GM12878 (cell line): ENCODE data around the gene PTPRN2. TPM values are rescaled to one million over a fixed set of nuclear protein-coding genes. Genes with fewer than 3 reads are reported as not detected.

Source experiments
- ATAC-seq: fragments of 200-7000 bp; cut with Tn5 transposase; 3 replicates; pipeline ENCODE4 v1.9.1; 2020; ENCODE audit warnings: mild to moderate bottlenecking, moderate library complexity
- BruUV-seq: library from RNA; stranded (reverse); fragments of 400-500 nt; replicated peaks from 2 replicates; lab custom pipeline; 2021; lab: Mats Ljungman, UMichigan
- CTCF ChIA-PET: fragments of 300-600 bp; sonication (Branson Sonifier 250); formaldehyde crosslinking; extraction: SDS; loops from one replicate; lab custom pipeline; 2021; ENCODE audit warnings: inconsistent platforms; lab: Yijun Ruan, JAX
- POLR2A ChIA-PET: fragments of 350-600 bp; formaldehyde crosslinking; extraction: SDS; loops from one replicate; lab custom pipeline; 2021; ENCODE audit warnings: inconsistent platforms; lab: Charles Lee
- RAD21 ChIA-PET: fragments of 300-600 bp; sonication (Branson Sonifier 250); formaldehyde crosslinking; loops from one replicate; lab custom pipeline; 2023; ENCODE audit warnings: antibody characterized with exemption; ENCODE audit not compliant: unreplicated experiment; lab: Charles Lee
- SMC1A ChIA-PET: fragments of 300-600 bp; sonication (Branson Sonifier 250); formaldehyde crosslinking; loops from one replicate; lab custom pipeline; 2023; ENCODE audit not compliant: unreplicated experiment, uncharacterized antibody; lab: Charles Lee
- DNase-seq: peaks from one replicate; pipeline ENCODE4 v3.0.0-alpha.2; 2011; ENCODE audit warnings: low read depth, low spot score
- FAIRE-seq: peaks from 3 replicates; lab custom pipeline; 2011; peaks lifted over from hg19 to GRCh38; lab: Jason Lieb, UNC
- H2AFZ ChIP-seq: 2 replicates; pipeline ENCODE4 v1.6.0; 2011; ENCODE audit warnings: low read depth, low read length, control low read depth; ENCODE audit not compliant: control insufficient read depth
- H3K27ac ChIP-seq: 2 replicates; pipeline ENCODE4 v1.5.1; 2011; ENCODE audit warnings: control low read depth; ENCODE audit not compliant: control insufficient read depth, insufficient read depth
- H3K27me3 ChIP-seq, 2 experiments: replicated peaks in 1 of 2; 2 replicates each; pipeline versions ENCODE4 v1.6.0 to v1.6.1; 2011; ENCODE audit warnings: low read length in 1 of 2; ENCODE audit not compliant: control insufficient read depth in 2 of 2, insufficient read depth in 2 of 2
- H3K36me3 ChIP-seq, 2 experiments: 2 replicates each; pipeline ENCODE4 v1.5.1; 2011; ENCODE audit warnings: low read length in 1 of 2; ENCODE audit not compliant: control insufficient read depth in 2 of 2, insufficient read depth in 2 of 2
- H3K4me1 ChIP-seq: 2 replicates; pipeline ENCODE4 v1.6.1; 2011; ENCODE audit warnings: mild to moderate bottlenecking, low read length, moderate library complexity, mixed read lengths; ENCODE audit not compliant: control insufficient read depth, insufficient read depth
- H3K4me2 ChIP-seq: 2 replicates; pipeline ENCODE4 v1.6.0; 2011; ENCODE audit warnings: control low read depth; ENCODE audit not compliant: control insufficient read depth, insufficient read depth
- H3K4me3 ChIP-seq: fragments of 200-600 bp; sonication (generic); 2 replicates; pipeline ENCODE4 v1.5.1; 2016
- H3K79me2 ChIP-seq: 2 replicates; pipeline ENCODE4 v1.6.0; 2011; ENCODE audit warnings: low read length; ENCODE audit not compliant: control insufficient read depth, insufficient read depth
- H3K9ac ChIP-seq: 2 replicates; pipeline ENCODE4 v1.8.0; 2011; ENCODE audit warnings: low read length, control low read depth, mixed read lengths; ENCODE audit not compliant: control insufficient read depth, insufficient read depth
- H3K9me3 ChIP-seq: replicated peaks from 3 replicates; pipeline ENCODE4 v1.5.1; 2011; ENCODE audit warnings: mild to moderate bottlenecking, low read length; ENCODE audit not compliant: control insufficient read depth, insufficient read depth
- H4K20me1 ChIP-seq: 2 replicates; pipeline ENCODE4 v1.6.0; 2011; ENCODE audit not compliant: control insufficient read depth, insufficient read depth
- BMI1 ChIP-seq: fragments of 450-650 bp; IDR thresholded peaks from 2 replicates; pipeline ENCODE4 v1.6.1; 2016; ENCODE audit warnings: mild to moderate bottlenecking, moderate library complexity, borderline replicate concordance
- MLLT1 ChIP-seq: fragments of 450-650 bp; IDR thresholded peaks from 2 replicates; pipeline ENCODE4 v1.6.1; 2016; ENCODE audit warnings: mild to moderate bottlenecking
- PAX5 ChIP-seq: IDR thresholded peaks from 2 replicates; pipeline ENCODE4 v1.6.1; 2011; ENCODE audit warnings: low read depth, low read length, borderline replicate concordance
- POU2F2 ChIP-seq: IDR thresholded peaks from 3 replicates; pipeline ENCODE4 v1.6.1; 2011; ENCODE audit warnings: low read depth, mild to moderate bottlenecking, low read length, borderline replicate concordance
- RAD21 ChIP-seq: IDR thresholded peaks from 2 replicates; pipeline ENCODE4 v1.6.1; 2011; ENCODE audit warnings: mild to moderate bottlenecking, low read depth, low read length, moderate library complexity; ENCODE audit not compliant: insufficient read depth
- SMC3 ChIP-seq: IDR thresholded peaks from 2 replicates; pipeline ENCODE4 v1.6.1; 2011; ENCODE audit warnings: low read length, improper control_type of control experiment, borderline replicate concordance
- STAT3 ChIP-seq: IDR thresholded peaks from 2 replicates; pipeline ENCODE4 v1.6.1; 2011; ENCODE audit warnings: low read depth, low read length, improper control_type of control experiment
- TCF12 ChIP-seq: IDR thresholded peaks from 2 replicates; pipeline ENCODE4 v1.6.1; 2011; ENCODE audit warnings: low read depth, mild to moderate bottlenecking, low read length
- ZBTB33 ChIP-seq: fragments of 450-650 bp; IDR thresholded peaks from 2 replicates; pipeline ENCODE4 v1.6.1; 2017; ENCODE audit warnings: mild to moderate bottlenecking
- WGBS: methylation state at CpG from one replicate; pipeline ENCODE4 v1.1.6; 2016; ENCODE audit warnings: low lambda C conversion rate; ENCODE audit not compliant: insufficient replicate concordance, insufficient coverage; ENCODE audit errors: missing lambda C conversion rate; 5-methylcytosine and 5-hydroxymethylcytosine counted together
- in situ Hi-C: fragments of 300-500 bp; cut with MboI; formaldehyde crosslinking; loops from 9 replicates; pipeline ENCODE4 v1.14.3; 2018; ENCODE audit warnings: mixed read lengths
- intact Hi-C: fragments of 100-400 bp; cut with micrococcal nuclease; formaldehyde crosslinking; loops from one replicate; pipeline ENCODE4 v1.14.2; 2022; ENCODE audit not compliant: unreplicated experiment
- polyA plus RNA-seq, 11 experiments: library from polyadenylated mRNA; depleted of rRNA in 4 of 11; unstranded in 6 of 11; stranded (reverse) in 5 of 11; fragments of >200 nt; fragmentation: Nextera tagmentation in 4 of 11; fragmentation: Illumina TruSeq in 1 of 11; extraction: Ambion mirVana in 4 of 11; extraction: Trizol in 1 of 11; gene quantifications; 1 replicate in 1 of 11; 2 replicates in 10 of 11; pipeline versions ENCODE4 v1.2.1 to v1.2.3, GENCODE V29; 2011 to 2016; ENCODE audit warnings: inconsistent platforms in 2 of 11, missing spikeins in 2 of 11, low read depth in 1 of 11
- total RNA-seq, 4 experiments: library from RNA; depleted of rRNA in 3 of 4; stranded (reverse); fragments of >200 nt in 3 of 4; fragmentation: Illumina TruSeq in 1 of 4; extraction: Trizol in 1 of 4; gene quantifications; 2 replicates each; pipeline versions ENCODE4 v1.2.1 to v1.2.3, GENCODE V29; 2013 to 2021

Gene PTPRN2
- total and polyA plus RNA-seq, 10 of the 15 experiments (the other 5 are each of a cell fraction or from before 2014, with no cell fraction given) = 5.4 TPM; not detected in 9

DNA sequence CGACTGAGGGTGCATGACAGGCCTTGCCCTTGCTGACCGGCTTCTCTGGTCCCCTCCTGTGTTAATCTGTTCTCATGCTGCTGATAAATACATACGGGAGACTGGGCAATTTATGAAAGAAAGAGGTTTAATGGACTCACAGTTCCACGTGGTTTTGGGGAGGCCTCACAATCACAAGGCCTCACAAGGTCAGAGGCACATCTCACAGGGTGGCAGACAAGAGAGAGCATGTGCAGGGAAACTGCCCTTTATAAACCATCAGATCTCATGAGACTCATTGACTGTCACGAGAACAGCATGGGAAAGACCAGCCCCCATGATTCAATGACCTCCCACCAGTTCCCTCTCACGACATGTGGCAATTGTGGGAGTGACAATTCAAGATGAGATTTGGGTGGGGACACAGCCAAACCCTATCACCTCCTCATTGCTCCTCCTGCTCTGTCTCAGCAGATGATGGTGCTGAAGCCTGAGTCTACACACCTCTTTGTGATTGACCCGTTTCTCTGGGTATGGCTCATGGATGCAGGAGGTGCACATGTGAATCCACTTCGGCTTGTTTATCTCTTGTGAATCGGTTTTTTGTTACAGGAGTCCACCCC lies 703.1 kb downstream of the PTPRN2 start:
- TF ChIP-seq POU2F2 (no peak), PAX5 (no peak), TCF12 (no peak), BMI1 (no peak), MLLT1 (no peak), SMC3 (no peak), ZBTB33 (no peak), RAD21 (no peak), STAT3 (no peak)
- in situ Hi-C loops (no loop called here), intact Hi-C loops (no loop called here)
- SMC1A ChIA-PET = no interaction called here
- no TSS peak for BruUV-seq
- peaks cover 1% of the 10 kb centered on the region; the same call in 1 of the 3 replicates for H3K9me3 ChIP-seq
- H3K79me2 ChIP-seq = no peaks in the 10 kb centered on the region
- RAD21 ChIA-PET = no interaction called here
- H3K4me1 ChIP-seq = no peaks in the 10 kb centered on the region
- no peak overlapping the region for H3K27ac ChIP-seq
- ATAC-seq (no peak), FAIRE-seq (no peak), DNase-seq (no peak)
- H3K36me3 ChIP-seq = no peaks in the 10 kb centered on the region
- POLR2A ChIA-PET = no interaction called here
- no peak overlapping the region for H3K4me3 ChIP-seq
- 10% methylated on average over 9 of the region's 9 CpGs for WGBS
- H4K20me1 ChIP-seq = no peaks in the 10 kb centered on the region
- H3K9ac ChIP-seq = no peak overlapping the region
- H2AFZ ChIP-seq = no peak overlapping the region
- no peaks in the 10 kb centered on the region for H3K27me3 ChIP-seq
- CTCF ChIA-PET = no interaction called here
- no peak overlapping the region for H3K4me2 ChIP-seq
